GM10266 (cell line): ENCODE results near the gene PDE2A.
A peak's percentile ranks its signal among the peaks of the same experiment; 100 is the strongest.
"Not testable (repeated sequence)": the region's sequence is repeated elsewhere in the genome, so short reads cannot be mapped to it uniquely, and the experiment has no call there.

ENCODE experiments used
- DNase-seq: peaks from one replicate; pipeline ENCODE4 v3.0.0; 2012; ENCODE audit errors: extremely low spot score
- TF ChIP-seq, protein P1 (sequence below): IDR thresholded peaks from 2 replicates; pipeline ENCODE4 v1.5.1; 2012; ENCODE audit warnings: mild to moderate bottlenecking, low read depth; ENCODE audit not compliant: control insufficient read depth, insufficient read depth; ENCODE audit errors: missing control alignments

PDE2A gene

DNA sequence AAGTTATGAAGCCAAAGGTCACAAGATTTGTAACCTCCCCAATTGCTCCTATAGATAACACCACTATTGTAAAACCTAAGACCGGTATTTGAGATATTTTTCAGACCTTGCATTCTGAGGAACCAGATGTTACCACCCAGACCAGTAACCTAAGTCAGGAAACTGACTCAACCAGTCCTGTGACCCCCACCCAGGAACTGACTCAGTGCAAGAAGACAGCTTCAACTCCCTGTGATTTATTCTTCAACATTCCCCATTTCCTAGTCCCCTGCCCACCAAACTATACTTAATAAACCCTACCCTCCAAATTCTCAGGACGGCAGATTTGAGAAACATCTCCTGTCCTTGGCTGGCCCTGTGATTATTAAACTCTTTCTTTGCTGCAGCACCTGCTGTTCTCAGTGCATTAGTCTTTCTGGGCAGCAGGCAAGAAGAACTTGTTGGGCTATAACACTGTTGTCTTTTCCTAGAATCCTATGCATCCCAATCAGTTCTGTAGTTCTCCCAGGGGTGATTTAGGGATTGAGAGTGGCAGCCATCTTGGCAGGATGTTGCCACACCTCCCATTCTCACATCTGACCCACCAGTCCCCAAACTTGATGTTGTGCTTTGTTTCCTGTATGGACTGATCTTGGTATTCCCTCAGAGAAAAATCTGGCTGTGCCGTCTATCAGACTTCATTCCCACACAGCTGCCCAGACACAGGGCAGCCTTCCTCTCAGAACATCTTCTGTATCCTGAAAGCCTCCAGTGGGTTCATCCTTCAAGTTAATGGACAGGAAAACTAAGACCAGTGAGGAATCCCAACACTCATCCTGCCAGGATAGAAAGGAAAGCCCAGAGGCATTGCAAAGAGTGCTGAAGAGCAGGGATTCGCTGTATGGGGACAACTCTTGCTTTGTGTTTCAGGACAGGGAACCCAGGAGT, 104.0 kb downstream of the PDE2A start:
- TF ChIP-seq, protein P1, sequence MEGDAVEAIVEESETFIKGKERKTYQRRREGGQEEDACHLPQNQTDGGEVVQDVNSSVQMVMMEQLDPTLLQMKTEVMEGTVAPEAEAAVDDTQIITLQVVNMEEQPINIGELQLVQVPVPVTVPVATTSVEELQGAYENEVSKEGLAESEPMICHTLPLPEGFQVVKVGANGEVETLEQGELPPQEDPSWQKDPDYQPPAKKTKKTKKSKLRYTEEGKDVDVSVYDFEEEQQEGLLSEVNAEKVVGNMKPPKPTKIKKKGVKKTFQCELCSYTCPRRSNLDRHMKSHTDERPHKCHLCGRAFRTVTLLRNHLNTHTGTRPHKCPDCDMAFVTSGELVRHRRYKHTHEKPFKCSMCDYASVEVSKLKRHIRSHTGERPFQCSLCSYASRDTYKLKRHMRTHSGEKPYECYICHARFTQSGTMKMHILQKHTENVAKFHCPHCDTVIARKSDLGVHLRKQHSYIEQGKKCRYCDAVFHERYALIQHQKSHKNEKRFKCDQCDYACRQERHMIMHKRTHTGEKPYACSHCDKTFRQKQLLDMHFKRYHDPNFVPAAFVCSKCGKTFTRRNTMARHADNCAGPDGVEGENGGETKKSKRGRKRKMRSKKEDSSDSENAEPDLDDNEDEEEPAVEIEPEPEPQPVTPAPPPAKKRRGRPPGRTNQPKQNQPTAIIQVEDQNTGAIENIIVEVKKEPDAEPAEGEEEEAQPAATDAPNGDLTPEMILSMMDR, result no peak
- no peak for DNase-seq

DNA sequence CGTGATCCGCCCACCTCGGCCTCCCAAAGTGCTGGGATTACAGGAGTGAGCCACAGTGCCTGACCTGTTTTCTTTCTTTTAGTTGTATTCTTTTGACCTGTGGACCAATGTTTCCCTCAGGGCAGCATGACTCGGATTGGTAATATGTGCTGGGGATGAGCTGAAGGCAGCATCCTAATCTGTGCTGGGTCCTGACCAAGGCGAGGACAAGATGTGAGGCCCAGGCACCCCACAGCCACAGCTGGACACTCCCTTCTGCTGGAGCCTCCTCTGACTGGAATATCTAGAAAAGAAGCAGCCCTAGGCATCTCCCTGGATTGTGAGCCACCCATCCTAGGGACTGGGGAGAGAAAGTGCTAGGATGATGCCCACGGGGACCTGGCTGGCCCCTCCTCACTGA, 105.4 kb downstream of the PDE2A start:
- TF ChIP-seq, protein P1, result no peak
- DNase-seq, result no peak

DNA sequence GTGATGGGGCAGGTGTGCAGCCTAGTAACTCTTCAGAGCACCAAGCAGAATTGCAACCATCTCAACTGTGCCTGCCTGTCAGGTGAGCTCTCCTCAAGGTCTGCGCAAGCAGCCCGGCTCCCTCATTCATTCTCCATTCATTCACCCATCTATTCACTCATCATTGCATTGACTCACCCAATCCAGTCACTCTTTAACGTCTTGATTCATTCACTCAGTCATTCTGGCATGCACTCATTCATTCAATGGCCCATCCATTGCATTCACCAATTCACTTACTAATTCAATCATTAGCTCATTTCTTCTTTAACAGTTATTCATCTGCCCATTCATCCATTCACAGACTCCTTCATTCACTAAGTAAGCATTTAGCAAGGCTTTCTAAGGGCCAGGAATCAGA, 111.8 kb downstream of the PDE2A start:
- TF ChIP-seq, protein P1, result no peak
- no peak for DNase-seq

DNA sequence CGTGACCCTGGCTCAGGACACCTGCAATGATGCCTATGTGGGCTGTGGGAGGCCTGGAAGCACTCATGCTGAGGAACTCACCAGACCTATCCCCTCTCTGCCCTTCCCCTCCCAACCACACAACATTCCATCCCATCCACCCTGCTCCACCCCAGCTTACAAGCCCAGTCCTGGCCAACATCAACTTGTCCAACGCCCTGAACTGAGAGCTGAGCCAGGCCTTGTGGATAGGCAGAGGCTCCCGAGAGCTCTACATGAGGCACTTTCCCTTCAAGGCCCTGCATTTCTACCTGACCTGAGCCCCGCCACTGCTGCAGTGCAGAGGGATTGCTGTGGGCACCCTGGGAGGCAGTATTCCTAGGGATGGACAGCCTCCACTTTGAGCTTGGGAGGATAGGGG, 112.4 kb downstream of the PDE2A start:
- TF ChIP-seq, protein P1, result no peak

DNA sequence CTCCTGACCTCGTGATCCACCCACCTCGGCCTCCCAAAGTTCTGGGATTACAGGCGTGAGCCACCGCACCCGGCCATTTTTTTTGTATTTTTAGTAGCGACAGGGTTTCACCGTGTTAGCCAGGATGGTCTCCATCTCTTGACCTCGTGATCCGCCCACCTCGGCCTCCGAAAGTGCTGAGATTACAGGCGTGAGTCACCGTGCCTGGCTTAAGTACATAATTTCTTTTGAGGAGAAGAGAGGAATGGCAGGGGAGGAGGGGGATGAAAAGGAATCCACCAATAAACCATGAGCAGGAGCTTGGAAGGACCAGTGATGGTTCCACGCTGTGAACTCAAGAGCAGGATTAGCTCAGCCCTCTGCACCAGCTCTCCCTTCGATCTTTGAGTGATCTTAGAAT, 113.4 kb downstream of the PDE2A start:
- not testable (repeated sequence) for DNase-seq

More for the DNA sequence above, 112.4 kb downstream of the PDE2A start:
- DNase-seq, result no peak

DNA sequence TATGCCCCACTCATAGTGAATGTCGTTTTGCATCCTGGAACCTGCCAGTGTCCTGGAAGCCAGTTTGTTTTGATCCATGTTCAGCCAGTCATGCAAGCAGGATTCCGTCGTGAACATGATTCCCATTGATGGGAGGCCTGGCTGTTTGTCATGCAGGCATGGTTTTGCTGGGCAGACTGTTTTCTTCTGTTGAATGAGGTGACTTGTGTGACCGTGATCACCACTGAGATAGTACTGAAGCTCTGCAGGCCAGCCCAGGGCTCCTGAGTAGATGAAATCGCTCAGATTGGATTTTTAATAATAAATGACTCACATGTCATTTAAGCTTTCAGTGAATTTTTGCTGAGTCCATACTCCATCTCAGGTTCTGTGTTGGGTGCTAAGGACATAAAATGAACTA, 117.8 kb downstream of the PDE2A start:
- no peak for DNase-seq
- TF ChIP-seq, protein P1, result no peak

DNA sequence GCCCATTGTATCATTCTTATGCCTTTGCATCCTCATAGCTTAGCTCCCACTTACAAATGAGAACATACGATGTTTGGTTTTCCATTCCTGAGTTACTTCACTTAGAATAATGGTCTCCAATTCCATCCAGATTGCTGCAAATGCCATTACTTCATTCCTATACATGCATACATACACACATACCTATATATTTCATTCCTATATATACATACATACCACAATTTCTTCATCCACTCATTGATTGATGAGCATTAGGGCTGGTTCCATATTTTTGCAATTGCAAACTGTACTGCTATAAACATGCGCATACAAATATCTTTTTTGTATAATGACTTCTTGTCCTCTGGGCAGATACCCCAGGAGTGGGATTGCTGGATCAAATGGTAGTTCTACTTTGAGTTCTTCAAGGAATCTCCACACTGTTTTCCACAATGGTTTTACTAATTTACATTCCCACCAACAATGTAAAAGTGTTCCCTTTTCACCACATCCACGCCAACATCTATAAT, 119.2 kb downstream of the PDE2A start:
- DNase-seq, result not testable (repeated sequence)

DNA sequence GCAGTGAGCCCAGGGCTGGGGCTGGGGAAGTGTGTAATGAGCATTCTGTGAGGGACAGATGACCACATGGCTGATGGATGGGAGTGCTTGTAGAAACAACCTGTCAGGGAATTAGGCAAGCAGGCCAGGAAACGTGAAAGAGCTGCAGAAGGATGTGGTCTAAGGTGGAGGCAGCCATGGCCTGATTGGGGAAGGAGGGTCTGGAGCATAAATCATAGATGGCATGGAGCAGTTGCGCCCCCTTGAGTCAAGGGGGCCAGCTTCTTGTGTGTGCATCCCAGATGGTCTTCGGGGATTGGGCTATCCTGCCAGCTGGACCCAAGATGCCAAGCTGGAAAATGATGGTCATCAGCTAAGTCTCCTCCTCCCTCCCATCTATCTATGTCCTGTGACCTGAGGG, 120.5 kb downstream of the PDE2A start:
- no peak for DNase-seq

More for the DNA sequence above, 120.5 kb downstream of the PDE2A start:
- TF ChIP-seq, protein P1, result peak; percentile 50
